DMS 273 treated with DMSO at 0.1 percent for 48 hours (cell line): ENCODE measurements around the gene CCDC179.

Experiments used
- DNase-seq: peaks from one replicate; lab custom pipeline; 2025; lab: John Stamatoyannopoulos, UW

CCDC179 gene

GRCh38 chr11:22807855-22808570, 52.3 kb downstream of the CCDC179 start:
- no peak for DNase-seq

GRCh38 chr11:22807391-22807790, 52.9 kb downstream of the CCDC179 start:
- DNase-seq = no peak

- DNase-seq = no peak
Measured at GRCh38 chr11:22802861-22803260, 57.4 kb downstream of the CCDC179 start.

- DNase-seq = no peak
Measured at GRCh38 chr11:22800482-22800881, 59.8 kb downstream of the CCDC179 start.

GRCh38 chr11:22798901-22799300, 61.4 kb downstream of the CCDC179 start:
- DNase-seq = no peak

- no peak for DNase-seq
Measured at GRCh38 chr11:22797047-22797446, 63.2 kb downstream of the CCDC179 start.
